Activated T-cell treated with anti-CD3 and anti-CD28 coated beads for 48 hours (primary cell): ENCODE data around the gene ZSCAN4.
A peak's percentile ranks its signal among the peaks of the same experiment; 100 is the strongest.

Experiments used
- DNase-seq: peaks from one replicate; pipeline ENCODE4 v3.0.0-alpha.2; 2020; ENCODE audit warnings: low read depth

Gene ZSCAN4

GRCh38 chr19:57668635-57669034 is at the start of gene ZSCAN4:
Gene ZSCAN4 (plus strand): TSS chr19:57668935. CDS start chr19:57676146, 7,211 bp downstream.
- DNase-seq, result no peak

- no peak for DNase-seq
These were observed 47.9 kb upstream of the ZSCAN4 start for GRCh38 chr19:57620673-57621348.

- no peak for DNase-seq
These were observed 45.6 kb upstream of the ZSCAN4 start for GRCh38 chr19:57623091-57623490.

GRCh38 chr19:57632987-57633831 is 35.5 kb upstream of the ZSCAN4 start, which contains the start of gene ZNF211:
Gene ZNF211 (plus strand): TSS chr19:57633168. CDS start chr19:57633347, 179 bp downstream.
- DNase-seq, result peak; percentile 80

- no peak for DNase-seq
These were observed 35.0 kb upstream of the ZSCAN4 start for GRCh38 chr19:57633832-57634131.

- no peak for DNase-seq
These were observed 31.4 kb upstream of the ZSCAN4 start for GRCh38 chr19:57637379-57637778.

GRCh38 chr19:57641715-57642234 is 27.0 kb upstream of the ZSCAN4 start:
- no peak for DNase-seq

- DNase-seq, result no peak
These were observed 26.2 kb upstream of the ZSCAN4 start for GRCh38 chr19:57642396-57643046.

- no peak for DNase-seq
These were observed 25.0 kb upstream of the ZSCAN4 start for GRCh38 chr19:57643734-57644133.

GRCh38 chr19:57648331-57649003 is 20.3 kb upstream of the ZSCAN4 start:
- no peak for DNase-seq

GRCh38 chr19:57651654-57651996 is 17.1 kb upstream of the ZSCAN4 start:
- no peak for DNase-seq

GRCh38 chr19:57653689-57654088 is 15.0 kb upstream of the ZSCAN4 start:
- no peak for DNase-seq

- no peak for DNase-seq
These were observed 13.3 kb upstream of the ZSCAN4 start for GRCh38 chr19:57655443-57655842.

GRCh38 chr19:57656346-57656745 is 12.4 kb upstream of the ZSCAN4 start:
- no peak for DNase-seq

- DNase-seq, result no peak
These were observed 4.2 kb upstream of the ZSCAN4 start for GRCh38 chr19:57664269-57665127.

GRCh38 chr19:57665261-57665806 is 3.4 kb upstream of the ZSCAN4 start:
- no peak for DNase-seq

GRCh38 chr19:57667228-57667627 is 1.5 kb upstream of the ZSCAN4 start:
- no peak for DNase-seq

- no peak for DNase-seq
These were observed 2.6 kb downstream of the ZSCAN4 start for GRCh38 chr19:57671124-57671895.

GRCh38 chr19:57672466-57672865 is 3.7 kb downstream of the ZSCAN4 start:
- no peak for DNase-seq

GRCh38 chr19:57675881-57676280 is 7.1 kb downstream of the ZSCAN4 start:
- DNase-seq, result no peak
